ENCODE data around the gene SCT.
A peak's percentile ranks its signal among the peaks of the same experiment; 100 is the strongest.

DNA sequence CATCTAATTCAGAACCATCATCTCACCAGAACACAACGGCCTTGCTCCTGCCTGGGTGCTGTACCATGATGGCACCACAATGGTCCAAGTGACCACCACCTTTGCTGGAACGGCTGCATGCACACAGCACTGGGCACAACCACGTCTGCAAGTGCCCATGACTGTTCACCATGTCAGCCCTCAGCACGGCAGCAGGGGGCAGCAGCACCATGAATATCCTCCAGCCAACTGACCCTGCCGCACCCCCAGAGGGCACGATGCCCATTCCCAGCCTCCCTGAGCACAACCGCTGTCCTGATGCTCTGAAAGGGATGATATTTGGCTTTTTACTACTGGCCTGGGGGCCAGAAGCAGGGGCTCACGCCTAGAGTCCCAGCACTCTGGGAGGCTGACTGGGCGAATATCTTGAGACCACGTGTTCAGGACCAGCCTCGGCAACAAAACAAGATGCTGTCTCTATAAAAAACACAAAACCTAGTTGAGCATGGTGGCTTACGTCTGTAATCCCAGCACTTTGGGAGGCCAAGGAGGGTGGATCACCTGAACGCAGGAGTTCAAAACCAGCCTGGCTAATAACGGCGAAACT lies 35.8 kb upstream of the SCT start:
- TF ChIP-seq, protein P1, sequence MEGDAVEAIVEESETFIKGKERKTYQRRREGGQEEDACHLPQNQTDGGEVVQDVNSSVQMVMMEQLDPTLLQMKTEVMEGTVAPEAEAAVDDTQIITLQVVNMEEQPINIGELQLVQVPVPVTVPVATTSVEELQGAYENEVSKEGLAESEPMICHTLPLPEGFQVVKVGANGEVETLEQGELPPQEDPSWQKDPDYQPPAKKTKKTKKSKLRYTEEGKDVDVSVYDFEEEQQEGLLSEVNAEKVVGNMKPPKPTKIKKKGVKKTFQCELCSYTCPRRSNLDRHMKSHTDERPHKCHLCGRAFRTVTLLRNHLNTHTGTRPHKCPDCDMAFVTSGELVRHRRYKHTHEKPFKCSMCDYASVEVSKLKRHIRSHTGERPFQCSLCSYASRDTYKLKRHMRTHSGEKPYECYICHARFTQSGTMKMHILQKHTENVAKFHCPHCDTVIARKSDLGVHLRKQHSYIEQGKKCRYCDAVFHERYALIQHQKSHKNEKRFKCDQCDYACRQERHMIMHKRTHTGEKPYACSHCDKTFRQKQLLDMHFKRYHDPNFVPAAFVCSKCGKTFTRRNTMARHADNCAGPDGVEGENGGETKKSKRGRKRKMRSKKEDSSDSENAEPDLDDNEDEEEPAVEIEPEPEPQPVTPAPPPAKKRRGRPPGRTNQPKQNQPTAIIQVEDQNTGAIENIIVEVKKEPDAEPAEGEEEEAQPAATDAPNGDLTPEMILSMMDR (IDR thresholded peaks at IDR 0.05) = peak; percentile 78
- TF ChIP-seq ZFX (IDR thresholded peaks at IDR 0.05; ENCODE audit: borderline replicate concordance) = no peak
